ENCODE measurements around the gene PLEK. TPM values are rescaled to one million over a fixed set of nuclear protein-coding genes. Genes with fewer than 3 reads are reported as not detected.

PLEK gene
- total RNA-seq, 1 experiment from 2014 or later: not detected

GRCh38 chr2:68388358-68388757, 23.3 kb downstream of the PLEK start:
- peaks cover 31% of the 10 kb centered on the region; the same call in 1 of the 2 replicates for H3K27me3 ChIP-seq (ENCODE audit: insufficient read depth, low read depth)
- TF ChIP-seq EZH2 (IDR thresholded peaks at IDR 0.05; ENCODE audit: low read depth): no peak
- TF ChIP-seq CTCF (conservative IDR thresholded peaks at IDR 0.05): no peak
- H4K20me1 ChIP-seq (ENCODE audit: insufficient read depth): no peaks in the 10 kb centered on the region
- no TSS peak for BruUV-seq (replicated peaks)
- no peak overlapping the region for H2AFZ ChIP-seq
- no peak overlapping the region for H3K4me2 ChIP-seq
- H3K36me3 ChIP-seq (ENCODE audit: low read depth): no peaks in the 10 kb centered on the region
- H3K9me3 ChIP-seq (ENCODE audit: insufficient read depth, low read depth): no peaks in the 10 kb centered on the region
- ChIA-PET POLR2A (ENCODE audit: unreplicated experiment) (no interaction called here), CTCF (no interaction called here)
- 0 out of 2 replicates have a peak, but pooled peaks cover 6% of the 10 kb centered on the region for H3K9me2 ChIP-seq (ENCODE audit: insufficient read depth)
- DNase-seq: no peak
- no peak overlapping the region for H3K4me3 ChIP-seq
- no peaks in the 10 kb centered on the region for H3F3A ChIP-seq (ENCODE audit: insufficient read depth, low read depth)
- H3K27ac ChIP-seq: no peak overlapping the region
- H3K79me2 ChIP-seq (ENCODE audit: low read depth): no peaks in the 10 kb centered on the region
- intact Hi-C loops (cut with micrococcal nuclease; ENCODE audit: unreplicated experiment): no loop called here
- H3K4me1 ChIP-seq (replicated peaks; ENCODE audit: insufficient read depth): no peaks in the 10 kb centered on the region

GRCh38 chr2:68388772-68389171, 23.7 kb downstream of the PLEK start:
- Histone ChIP-seq H3K79me2 (ENCODE audit: low read depth) (no peaks in the 10 kb centered on the region), H3K9me2 (ENCODE audit: insufficient read depth) (0 out of 2 replicates have a peak, but pooled peaks cover 6% of the 10 kb centered on the region), H3K9me3 (ENCODE audit: insufficient read depth, low read depth) (no peaks in the 10 kb centered on the region), H3K4me3 (no peak overlapping the region), H3K27ac (no peak overlapping the region), H2AFZ (no peak overlapping the region), H3F3A (ENCODE audit: insufficient read depth, low read depth) (no peaks in the 10 kb centered on the region), H3K4me2 (no peak overlapping the region), H4K20me1 (ENCODE audit: insufficient read depth) (no peaks in the 10 kb centered on the region), H3K27me3 (ENCODE audit: insufficient read depth, low read depth) (peaks cover 31% of the 10 kb centered on the region; the same call in 1 of the 2 replicates), H3K36me3 (ENCODE audit: low read depth) (no peaks in the 10 kb centered on the region), H3K4me1 (replicated peaks; ENCODE audit: insufficient read depth) (no peaks in the 10 kb centered on the region)
- intact Hi-C loops (cut with micrococcal nuclease; ENCODE audit: unreplicated experiment): no loop called here
- ChIA-PET CTCF (no interaction called here), POLR2A (ENCODE audit: unreplicated experiment) (no interaction called here)
- BruUV-seq (replicated peaks): no TSS peak
- DNase-seq: no peak
- TF ChIP-seq CTCF (conservative IDR thresholded peaks at IDR 0.05): no peak
- no peak for TF ChIP-seq EZH2 (IDR thresholded peaks at IDR 0.05; ENCODE audit: low read depth)

GRCh38 chr2:68390114-68390513, 25.0 kb downstream of the PLEK start:
- CTCF ChIA-PET: no interaction called here

More at GRCh38 chr2:68390114-68390513, 25.0 kb downstream of the PLEK start:
- no peaks in the 10 kb centered on the region for H4K20me1 ChIP-seq (ENCODE audit: insufficient read depth)
- H3K4me2 ChIP-seq: no peak overlapping the region
- H3K9me3 ChIP-seq (ENCODE audit: insufficient read depth, low read depth): no peaks in the 10 kb centered on the region
- H3K79me2 ChIP-seq (ENCODE audit: low read depth): no peaks in the 10 kb centered on the region
- H3K36me3 ChIP-seq (ENCODE audit: low read depth): no peaks in the 10 kb centered on the region
- H3K27ac ChIP-seq: no peak overlapping the region
- intact Hi-C loops (cut with micrococcal nuclease; ENCODE audit: unreplicated experiment): no loop called here
- no peak overlapping the region for H2AFZ ChIP-seq
- BruUV-seq (replicated peaks): no TSS peak
- peaks cover 31% of the 10 kb centered on the region; the same call in 1 of the 2 replicates for H3K27me3 ChIP-seq (ENCODE audit: insufficient read depth, low read depth)
- TF ChIP-seq EZH2 (IDR thresholded peaks at IDR 0.05; ENCODE audit: low read depth): no peak
- no peak for TF ChIP-seq CTCF (conservative IDR thresholded peaks at IDR 0.05)
- DNase-seq: no peak
- H3K4me1 ChIP-seq (replicated peaks; ENCODE audit: insufficient read depth): no peaks in the 10 kb centered on the region
- 0 out of 2 replicates have a peak, but pooled peaks cover 6% of the 10 kb centered on the region for H3K9me2 ChIP-seq (ENCODE audit: insufficient read depth)
- POLR2A ChIA-PET (ENCODE audit: unreplicated experiment): no interaction called here
- no peak overlapping the region for H3K4me3 ChIP-seq
- H3F3A ChIP-seq (ENCODE audit: insufficient read depth, low read depth): no peaks in the 10 kb centered on the region
